PC-3 (cell line): Measurements from ENCODE around the gene PSMC3IP. TPM values are rescaled to one million over a fixed set of nuclear protein-coding genes. Genes with fewer than 3 reads are reported as not detected.
A peak's percentile ranks its signal among the peaks of the same experiment; 100 is the strongest.

Experiments
- ATAC-seq: fragments of 200-7000 bp; cut with Tn5 transposase; 2 replicates; pipeline ENCODE4 v1.9.1; 2020; ENCODE audit warnings: mild to moderate bottlenecking, moderate library complexity
- BruUV-seq: library from RNA; stranded (reverse); fragments of 400-500 nt; replicated peaks from 2 replicates; lab custom pipeline; 2021; lab: Mats Ljungman, UMichigan
- CTCF ChIA-PET: fragments of 300-600 bp; sonication (Branson Sonifier 250); formaldehyde crosslinking; loops from one replicate; lab custom pipeline; 2022; ENCODE audit warnings: antibody characterized with exemption; lab: Charles Lee
- POLR2A ChIA-PET: fragments of 300-600 bp; sonication (Branson Sonifier 250); formaldehyde crosslinking; loops from one replicate; lab custom pipeline; 2022; ENCODE audit warnings: antibody characterized with exemption; ENCODE audit not compliant: unreplicated experiment; lab: Charles Lee
- DNase-seq: peaks from one replicate; pipeline ENCODE4 v3.0.0-alpha.2; 2015
- H2AFZ ChIP-seq: fragments of 300-600 bp; sonication (generic); 2 replicates; pipeline ENCODE4 v1.6.0; 2016; ENCODE audit warnings: antibody characterized with exemption, low read length
- H3F3A ChIP-seq: fragments of 300-600 bp; sonication (generic); one replicate; pipeline ENCODE4 v1.6.0; 2017; ENCODE audit warnings: antibody characterized with exemption, low read length, control low read depth, mild to moderate bottlenecking; ENCODE audit not compliant: unreplicated experiment
- H3K27ac ChIP-seq: fragments of 300-600 bp; sonication (generic); 2 replicates; pipeline ENCODE4 v1.5.1; 2016; ENCODE audit warnings: mild to moderate bottlenecking, low read length
- H3K27me3 ChIP-seq: fragments of 300-600 bp; sonication (generic); 2 replicates; pipeline ENCODE4 v1.6.1; 2016; ENCODE audit warnings: low read length, mixed read lengths
- H3K36me3 ChIP-seq: fragments of 300-600 bp; sonication (generic); 2 replicates; pipeline ENCODE4 v1.6.1; 2016; ENCODE audit warnings: low read depth, mixed run types, low read length, mixed read lengths
- H3K4me1 ChIP-seq: fragments of 300-600 bp; sonication (generic); 2 replicates; pipeline ENCODE4 v1.5.1; 2016; ENCODE audit warnings: low read length; ENCODE audit not compliant: insufficient read depth
- H3K4me2 ChIP-seq: fragments of 300-600 bp; sonication (generic); 2 replicates; pipeline ENCODE4 v1.6.0; 2016; ENCODE audit warnings: low read length
- H3K4me3 ChIP-seq: fragments of 300-600 bp; sonication (generic); 2 replicates; pipeline ENCODE4 v1.5.1; 2016; ENCODE audit warnings: mild to moderate bottlenecking, low read length, mixed read lengths
- H3K79me2 ChIP-seq: fragments of 300-600 bp; sonication (generic); 2 replicates; pipeline ENCODE4 v1.6.1; 2017; ENCODE audit warnings: low read length, mixed read lengths
- H3K9ac ChIP-seq: fragments of 300-600 bp; sonication (generic); 2 replicates; pipeline ENCODE4 v1.6.0; 2016; ENCODE audit warnings: mild to moderate bottlenecking, low read length
- H3K9me2 ChIP-seq: fragments of 300-600 bp; sonication (generic); replicated peaks from 2 replicates; pipeline ENCODE4 v1.6.1; 2016; ENCODE audit warnings: mixed run types, low read length, mixed read lengths
- H3K9me3 ChIP-seq: fragments of 300-600 bp; sonication (generic); 2 replicates; pipeline ENCODE4 v1.6.1; 2016; ENCODE audit warnings: low read length, mixed read lengths
- H4K20me1 ChIP-seq: fragments of 300-600 bp; sonication (generic); 2 replicates; pipeline ENCODE4 v1.6.1; 2016; ENCODE audit warnings: low read length, mixed read lengths
- EZH2 ChIP-seq: fragments of 300-600 bp; sonication (generic); IDR thresholded peaks from one replicate; pipeline ENCODE4 v1.6.1; 2017; ENCODE audit warnings: antibody characterized with exemption, mild to moderate bottlenecking, low read length; ENCODE audit not compliant: unreplicated experiment
- EZH2phosphoT487 ChIP-seq: fragments of 300-600 bp; sonication (generic); IDR thresholded peaks from 2 replicates; pipeline ENCODE4 v1.6.1; 2018; ENCODE audit warnings: mild to moderate bottlenecking, antibody characterized with exemption, low read length, borderline replicate concordance
- intact Hi-C: fragments of 100-400 bp; cut with micrococcal nuclease; formaldehyde crosslinking; loops from 2 replicates; pipeline ENCODE4 v1.9.0; 2023
- total RNA-seq: library from RNA; depleted of rRNA; stranded (reverse); fragments of >200 nt; gene quantifications from 2 replicates; pipeline ENCODE4 v1.2.3, GENCODE V29; 2014
- TF ChIP-seq, protein P1 (sequence below): fragments of 300-600 bp; sonication (generic); conservative IDR thresholded peaks from 2 replicates; pipeline ENCODE4 v1.5.1; 2017; ENCODE audit warnings: antibody characterized with exemption, low read depth, mild to moderate bottlenecking, low read length

Gene PSMC3IP
- total RNA-seq, 1 experiment from 2014 or later = 20.3 TPM

DNA sequence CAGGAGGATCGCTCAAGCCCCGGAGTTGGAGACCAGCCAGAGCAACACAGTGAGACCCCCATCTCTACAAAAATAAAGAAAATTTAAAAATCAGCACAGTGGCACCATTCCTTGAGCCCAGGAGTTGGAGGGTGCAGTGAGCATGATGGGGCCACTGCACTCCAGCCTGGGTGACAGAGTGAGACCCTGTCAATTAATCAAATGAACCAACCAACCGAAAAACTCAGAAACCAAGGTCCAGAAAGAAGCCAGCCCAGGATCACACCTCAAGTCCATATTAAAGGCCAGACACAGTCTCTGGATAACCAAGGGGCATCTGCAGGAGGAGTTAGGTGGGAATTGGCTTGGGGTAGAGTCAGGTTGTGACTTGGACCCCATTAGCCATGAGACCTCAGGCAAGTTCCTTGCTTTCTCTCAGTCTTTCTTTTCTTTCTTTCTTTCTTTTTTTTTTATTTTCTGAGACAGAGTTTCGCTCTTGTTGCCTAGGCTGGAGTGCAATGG is 22.4 kb downstream of the PSMC3IP start:
- ChIA-PET POLR2A (interaction anchor here (0.5 to 0.6 kb wide), 2 partner anchors 19 to 23 kb away, joined by 4 to 26 read pairs; partner anchors contain the start of gene NAGLU), CTCF (no interaction called here)
- H3K27ac ChIP-seq = peak overlapping the region; percentile 3; the same call in 1 of the 2 replicates
- H3K4me1 ChIP-seq = 0 out of 2 replicates have a peak, but pooled peaks cover 4% of the 10 kb centered on the region
- H3K79me2 ChIP-seq = peaks cover 24% of the 10 kb centered on the region
- TSS peak; percentile 89 for BruUV-seq
- H3K4me2 ChIP-seq = peak overlapping the region; percentile 97
- no peaks in the 10 kb centered on the region for H3K9me2 ChIP-seq
- H3K9ac ChIP-seq = peak overlapping the region; percentile 86
- peak overlapping the region; percentile 91 for H2AFZ ChIP-seq
- TF ChIP-seq EZH2phosphoT487 = no peak
- TF ChIP-seq, protein P1, sequence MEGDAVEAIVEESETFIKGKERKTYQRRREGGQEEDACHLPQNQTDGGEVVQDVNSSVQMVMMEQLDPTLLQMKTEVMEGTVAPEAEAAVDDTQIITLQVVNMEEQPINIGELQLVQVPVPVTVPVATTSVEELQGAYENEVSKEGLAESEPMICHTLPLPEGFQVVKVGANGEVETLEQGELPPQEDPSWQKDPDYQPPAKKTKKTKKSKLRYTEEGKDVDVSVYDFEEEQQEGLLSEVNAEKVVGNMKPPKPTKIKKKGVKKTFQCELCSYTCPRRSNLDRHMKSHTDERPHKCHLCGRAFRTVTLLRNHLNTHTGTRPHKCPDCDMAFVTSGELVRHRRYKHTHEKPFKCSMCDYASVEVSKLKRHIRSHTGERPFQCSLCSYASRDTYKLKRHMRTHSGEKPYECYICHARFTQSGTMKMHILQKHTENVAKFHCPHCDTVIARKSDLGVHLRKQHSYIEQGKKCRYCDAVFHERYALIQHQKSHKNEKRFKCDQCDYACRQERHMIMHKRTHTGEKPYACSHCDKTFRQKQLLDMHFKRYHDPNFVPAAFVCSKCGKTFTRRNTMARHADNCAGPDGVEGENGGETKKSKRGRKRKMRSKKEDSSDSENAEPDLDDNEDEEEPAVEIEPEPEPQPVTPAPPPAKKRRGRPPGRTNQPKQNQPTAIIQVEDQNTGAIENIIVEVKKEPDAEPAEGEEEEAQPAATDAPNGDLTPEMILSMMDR = no peak
- TF ChIP-seq EZH2 = no peak
- intact Hi-C loops = no loop called here
- H3F3A ChIP-seq = no peaks in the 10 kb centered on the region
- H3K9me3 ChIP-seq = no peaks in the 10 kb centered on the region
- H4K20me1 ChIP-seq = no peaks in the 10 kb centered on the region
- ATAC-seq = no peak
- H3K27me3 ChIP-seq = no peaks in the 10 kb centered on the region
- H3K36me3 ChIP-seq = no peaks in the 10 kb centered on the region
- no peak for DNase-seq
- H3K4me3 ChIP-seq = peak overlapping the region; percentile 89

DNA sequence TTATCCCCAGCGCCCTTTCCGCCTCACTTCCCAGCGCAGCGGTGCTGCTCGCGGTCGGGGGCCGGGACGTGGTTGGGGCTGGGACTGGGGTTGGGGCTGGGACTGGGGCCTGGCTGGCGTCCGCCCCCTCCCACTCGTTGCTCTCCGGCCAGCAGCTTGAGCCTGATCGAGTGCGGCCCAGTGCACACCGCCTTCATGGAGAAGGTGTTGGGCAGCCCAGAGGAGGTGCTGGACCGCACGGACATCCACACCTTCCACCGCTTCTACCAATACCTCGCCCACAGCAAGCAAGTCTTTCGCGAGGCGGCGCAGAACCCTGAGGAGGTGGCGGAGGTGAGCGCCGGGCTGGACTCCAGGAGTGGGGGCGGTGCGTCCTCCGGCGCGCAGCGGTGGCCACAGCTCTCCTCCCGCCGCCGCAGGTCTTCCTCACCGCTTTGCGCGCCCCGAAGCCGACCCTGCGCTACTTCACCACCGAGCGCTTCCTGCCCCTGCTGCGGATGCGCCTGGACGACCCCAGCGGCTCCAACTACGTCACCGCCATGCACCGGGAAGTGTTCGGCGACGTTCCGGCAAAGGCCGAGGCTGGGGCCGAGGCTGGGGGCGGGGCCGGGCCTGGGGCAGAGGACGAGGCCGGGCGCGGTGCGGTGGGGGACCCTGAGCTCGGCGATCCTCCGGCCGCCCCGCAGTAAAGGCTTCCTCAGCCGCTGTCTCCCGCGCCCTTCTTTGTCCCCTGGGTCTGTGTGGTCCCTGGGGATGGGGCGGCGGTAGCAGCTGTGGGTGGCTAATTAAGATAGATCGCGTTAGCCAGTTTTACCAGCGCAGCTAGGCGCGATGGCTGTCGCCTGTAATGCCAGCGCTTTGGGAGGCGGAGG is 23.0 kb downstream of the PSMC3IP start:
- Histone ChIP-seq H3F3A (no peaks in the 10 kb centered on the region), H3K4me3 (peak overlapping the region; percentile 89), H3K79me2 (peaks cover 24% of the 10 kb centered on the region), H3K9ac (peak overlapping the region; percentile 86), H3K27ac (peak overlapping the region; percentile 3; the same call in 1 of the 2 replicates), H4K20me1 (no peaks in the 10 kb centered on the region), H3K4me2 (peak overlapping the region; percentile 97), H3K27me3 (no peaks in the 10 kb centered on the region), H3K9me2 (no peaks in the 10 kb centered on the region), H3K36me3 (no peaks in the 10 kb centered on the region), H3K4me1 (0 out of 2 replicates have a peak, but pooled peaks cover 4% of the 10 kb centered on the region), H2AFZ (peak overlapping the region; percentile 91), H3K9me3 (no peaks in the 10 kb centered on the region)
- ChIA-PET POLR2A (interaction anchor here (0.5 to 0.6 kb wide), 2 partner anchors 18 to 22 kb away, joined by 4 to 26 read pairs; partner anchors contain the start of gene NAGLU), CTCF (no interaction called here)
- intact Hi-C loops = no loop called here
- TSS peak; percentile 49 for BruUV-seq
- TF ChIP-seq EZH2 (no peak), EZH2phosphoT487 (no peak)
- TF ChIP-seq, protein P1 = no peak
- DNase-seq (peak; percentile 63), ATAC-seq (peak; percentile 91)
